SK-N-SH (cell line): ENCODE results near the gene KANK4.

Experiments
- CHD2 ChIP-seq: fragments of 150-350 bp; IDR thresholded peaks from 2 replicates; pipeline ENCODE4 v1.6.1; 2018; ENCODE audit warnings: low read length; ENCODE audit not compliant: partially characterized antibody
- EP300 ChIP-seq, 2 experiments: IDR thresholded peaks; 2 replicates each; pipeline versions ENCODE4 v1.4.0 to v1.6.1; 2012; ENCODE audit warnings: borderline replicate concordance in 1 of 2, low read depth in 1 of 2, low read length in 1 of 2
- EZH2phosphoT487 ChIP-seq: fragments of 200-600 bp; sonication (generic); IDR thresholded peaks from 2 replicates; pipeline ENCODE4 v1.6.1; 2017; ENCODE audit warnings: low read depth, mixed run types, mild to moderate bottlenecking, antibody characterized with exemption, moderate library complexity, borderline replicate concordance
- JUND ChIP-seq: IDR thresholded peaks from 2 replicates; pipeline ENCODE4 v1.4.0; 2012
- MAX ChIP-seq: IDR thresholded peaks from 2 replicates; pipeline ENCODE4 v1.4.0; 2012; ENCODE audit warnings: low read depth
- NFIC ChIP-seq: IDR thresholded peaks from 2 replicates; pipeline ENCODE4 v1.4.0; 2012; ENCODE audit warnings: borderline replicate concordance
- NRF1 ChIP-seq: IDR thresholded peaks from 2 replicates; pipeline ENCODE4 v1.6.1; 2012; ENCODE audit warnings: low read depth, mild to moderate bottlenecking, low read length
- POLR2AphosphoS5 ChIP-seq: IDR thresholded peaks from 2 replicates; pipeline ENCODE4 v1.6.1; 2012; ENCODE audit warnings: low read depth, low read length
- REST ChIP-seq: IDR thresholded peaks from 2 replicates; pipeline ENCODE4 v1.6.1; 2012; ENCODE audit warnings: mild to moderate bottlenecking, low read depth, low read length, moderate library complexity
- SMC3 ChIP-seq: IDR thresholded peaks from 2 replicates; pipeline ENCODE4 v1.6.1; 2012; ENCODE audit warnings: low read depth, low read length, improper control_type of control experiment
- TCF12 ChIP-seq: IDR thresholded peaks from 2 replicates; pipeline ENCODE4 v1.4.0; 2012
- YY1 ChIP-seq: IDR thresholded peaks from 2 replicates; pipeline ENCODE4 v1.4.0; 2012; ENCODE audit warnings: low read depth, mild to moderate bottlenecking
- TF ChIP-seq, protein P1 (sequence below): fragments of 200-600 bp; sonication (generic); IDR thresholded peaks from 2 replicates; pipeline ENCODE4 v1.6.1; 2017; ENCODE audit warnings: antibody characterized with exemption, mild to moderate bottlenecking, moderate library complexity

GRCh38 chr1:62194651-62195544 is 124.3 kb downstream of the KANK4 start, which contains the start of gene L1TD1:
- no peak for TF ChIP-seq EP300 (IDR thresholded peaks at IDR 0.05; ENCODE audit: borderline replicate concordance in 1 of 2, low read depth in 1 of 2, low read length in 1 of 2)
- TF ChIP-seq JUND: no peak
- TF ChIP-seq, protein P1, sequence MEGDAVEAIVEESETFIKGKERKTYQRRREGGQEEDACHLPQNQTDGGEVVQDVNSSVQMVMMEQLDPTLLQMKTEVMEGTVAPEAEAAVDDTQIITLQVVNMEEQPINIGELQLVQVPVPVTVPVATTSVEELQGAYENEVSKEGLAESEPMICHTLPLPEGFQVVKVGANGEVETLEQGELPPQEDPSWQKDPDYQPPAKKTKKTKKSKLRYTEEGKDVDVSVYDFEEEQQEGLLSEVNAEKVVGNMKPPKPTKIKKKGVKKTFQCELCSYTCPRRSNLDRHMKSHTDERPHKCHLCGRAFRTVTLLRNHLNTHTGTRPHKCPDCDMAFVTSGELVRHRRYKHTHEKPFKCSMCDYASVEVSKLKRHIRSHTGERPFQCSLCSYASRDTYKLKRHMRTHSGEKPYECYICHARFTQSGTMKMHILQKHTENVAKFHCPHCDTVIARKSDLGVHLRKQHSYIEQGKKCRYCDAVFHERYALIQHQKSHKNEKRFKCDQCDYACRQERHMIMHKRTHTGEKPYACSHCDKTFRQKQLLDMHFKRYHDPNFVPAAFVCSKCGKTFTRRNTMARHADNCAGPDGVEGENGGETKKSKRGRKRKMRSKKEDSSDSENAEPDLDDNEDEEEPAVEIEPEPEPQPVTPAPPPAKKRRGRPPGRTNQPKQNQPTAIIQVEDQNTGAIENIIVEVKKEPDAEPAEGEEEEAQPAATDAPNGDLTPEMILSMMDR: no peak
- TF ChIP-seq TCF12: no peak
- TF ChIP-seq REST: no peak
- TF ChIP-seq EZH2phosphoT487: no peak
- no peak for TF ChIP-seq NRF1
- no peak for TF ChIP-seq CHD2
- TF ChIP-seq POLR2AphosphoS5: no peak
- no peak for TF ChIP-seq YY1
- no peak for TF ChIP-seq SMC3
- no peak for TF ChIP-seq MAX
- no peak for TF ChIP-seq NFIC
